SW480 (cell line): ENCODE measurements around the gene UBE2O.
A peak's percentile ranks its signal among the peaks of the same experiment; 100 is the strongest.

Source experiments
- DNase-seq: peaks from one replicate; pipeline ENCODE4 v3.0.0-alpha.2; 2016; ENCODE audit warnings: low spot score

UBE2O gene

DNA sequence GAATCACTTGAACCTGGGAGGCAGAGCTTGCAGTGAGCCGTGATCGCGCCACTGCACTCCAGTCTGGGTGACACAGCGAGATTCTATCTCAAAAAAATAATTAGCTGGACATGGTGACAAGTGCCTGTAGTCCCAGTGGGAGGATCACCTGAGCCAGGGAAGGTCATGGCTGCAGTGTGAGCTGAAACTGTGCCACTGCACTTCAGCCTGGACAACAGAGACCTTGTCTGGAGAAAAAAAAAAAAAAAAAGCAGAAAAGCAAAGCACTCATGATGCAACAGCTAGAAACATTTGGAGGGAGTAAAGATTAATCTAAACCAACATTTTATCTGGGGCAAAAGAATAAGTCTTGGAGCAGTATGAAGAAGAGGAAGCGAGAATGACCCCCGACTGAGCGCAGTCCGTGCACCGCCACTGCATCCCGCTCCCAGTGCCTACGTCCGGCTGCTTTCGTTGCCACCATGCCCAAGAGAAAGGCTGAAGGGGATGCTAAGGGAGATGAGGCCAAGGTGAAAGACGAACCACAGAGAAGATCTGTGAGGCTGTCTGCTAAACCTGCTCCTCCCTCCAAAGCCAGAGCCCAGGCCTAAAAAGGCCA lies 107.5 kb downstream of the UBE2O start:
- DNase-seq, result peak; percentile 40

DNA sequence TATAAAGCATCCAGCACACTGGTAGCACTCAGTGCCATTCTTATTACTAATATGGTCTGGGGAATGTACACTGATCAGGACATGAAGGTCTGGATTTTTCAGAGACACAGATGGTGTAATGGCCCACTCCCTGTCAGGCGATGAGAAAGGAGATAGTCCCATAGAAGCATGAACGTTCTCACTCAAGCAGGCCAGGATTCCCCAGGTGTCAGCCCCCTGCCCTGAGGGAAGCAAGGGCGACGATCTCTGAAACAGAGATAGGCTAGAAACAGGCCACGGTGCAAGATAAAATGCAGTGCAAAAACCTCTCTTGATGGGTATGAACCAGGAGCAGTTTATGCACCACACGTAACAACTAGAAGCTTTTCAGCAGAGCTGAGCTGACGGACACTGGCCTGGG lies 109.8 kb downstream of the UBE2O start:
- no peak for DNase-seq

DNA sequence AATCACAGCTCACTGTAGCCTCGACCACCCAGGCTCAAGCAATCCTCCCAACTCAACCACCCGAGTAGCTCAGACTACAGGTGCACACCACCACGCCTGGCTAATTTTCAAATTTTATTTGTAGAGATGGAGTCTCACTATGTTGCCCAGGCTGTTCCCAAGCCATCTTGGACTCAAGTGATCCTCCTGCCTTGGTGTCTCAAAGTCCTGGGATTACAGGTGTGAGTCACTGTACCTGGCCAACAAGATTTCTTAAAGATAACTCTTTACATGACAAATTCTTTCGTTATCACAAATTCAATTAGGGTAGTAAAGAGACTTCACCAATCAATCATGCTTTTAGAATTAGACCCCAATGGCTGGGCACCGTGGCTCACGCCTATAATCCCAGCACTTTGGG lies 111.7 kb downstream of the UBE2O start:
- no peak for DNase-seq
